Activated CD8-positive, alpha-beta T cell treated with anti-CD3 and anti-CD28 coated beads for 36 hours (primary cell): ENCODE measurements around the gene ANG. TPM values are rescaled to one million over a fixed set of nuclear protein-coding genes. Genes with fewer than 3 reads are reported as not detected.
"Not testable (repeated sequence)": the region's sequence is repeated elsewhere in the genome, so short reads cannot be mapped to it uniquely, and the experiment has no call there.

Experiments used
- ATAC-seq: fragments of 200-7000 bp; cut with Tn5 transposase; one replicate; pipeline ENCODE4 v1.10.0; 2021; ENCODE audit warnings: mild to moderate bottlenecking, moderate library complexity
- CTCF ChIA-PET: fragments of 350-600 bp; sonication (Branson Sonifier 250); formaldehyde crosslinking; loops from one replicate; lab custom pipeline; 2021; ENCODE audit warnings: antibody characterized with exemption; lab: Charles Lee
- POLR2A ChIA-PET: fragments of 350-600 bp; sonication (Branson Sonifier 250); formaldehyde crosslinking; loops from one replicate; lab custom pipeline; 2021; ENCODE audit warnings: antibody characterized with exemption; lab: Charles Lee
- DNase-seq: peaks from one replicate; pipeline ENCODE4 v3.0.0-alpha.2; 2020
- H3K27ac Mint-ChIP-seq: one replicate; pipeline ENCODE4 v1.8.0; 2021; ENCODE audit warnings: mild to moderate bottlenecking, mixed read lengths
- H3K27me3 Mint-ChIP-seq: one replicate; pipeline ENCODE4 v1.8.0; 2021; ENCODE audit warnings: mixed read lengths
- H3K36me3 Mint-ChIP-seq: one replicate; pipeline ENCODE4 v1.8.0; 2021; ENCODE audit warnings: low read depth, mixed read lengths
- H3K4me1 Mint-ChIP-seq: one replicate; pipeline ENCODE4 v1.8.0; 2021; ENCODE audit warnings: low read depth, mixed read lengths
- H3K4me3 Mint-ChIP-seq: one replicate; pipeline ENCODE4 v1.8.0; 2021; ENCODE audit warnings: mild to moderate bottlenecking, moderate library complexity, mixed read lengths
- H3K9me3 Mint-ChIP-seq: one replicate; pipeline ENCODE4 v1.8.0; 2021; ENCODE audit warnings: mixed read lengths
- intact Hi-C: fragments of 100-400 bp; cut with micrococcal nuclease; formaldehyde crosslinking; loops from one replicate; pipeline ENCODE4 v1.10.0; 2022
- total RNA-seq, 2 experiments: library from RNA; stranded (reverse); gene quantifications; one replicate each; pipeline ENCODE4 v1.2.3, GENCODE V29; 2021
- TF ChIP-seq, protein P1 (sequence below): fragments of 200-600 bp; IDR thresholded peaks from one replicate; pipeline ENCODE4 v1.8.0; 2022; ENCODE audit warnings: antibody characterized with exemption, mild to moderate bottlenecking

The ANG gene
- total RNA-seq, 2 experiments from 2014 or later = 0.87 to 0.92 TPM

GRCh38 chr14:20697273-20698017, 8.9 kb downstream of the ANG start:
- peaks cover under 1% of the 10 kb centered on the region for H3K4me1 Mint-ChIP-seq
- DNase-seq = peak; percentile 78
- no peaks in the 10 kb centered on the region for H3K9me3 Mint-ChIP-seq
- ChIA-PET POLR2A (interaction anchor here (0.5 kb wide), 1 partner anchor 18 kb away, joined by 3 read pairs; no protein-coding TSS in a partner anchor), CTCF (interaction anchor here (0.7 to 7.4 kb wide), 25 partner anchors 9 to 343 kb away, joined by 3 to 40 read pairs (median 4); no protein-coding TSS in a partner anchor)
- H3K36me3 Mint-ChIP-seq = no peaks in the 10 kb centered on the region
- intact Hi-C loops = loop anchor here (1.0 to 5.0 kb wide), 2 partner anchors 158 to 275 kb away; no protein-coding TSS in a partner anchor
- H3K4me3 Mint-ChIP-seq = no peak overlapping the region
- H3K27me3 Mint-ChIP-seq = peaks cover 4% of the 10 kb centered on the region
- TF ChIP-seq, protein P1, sequence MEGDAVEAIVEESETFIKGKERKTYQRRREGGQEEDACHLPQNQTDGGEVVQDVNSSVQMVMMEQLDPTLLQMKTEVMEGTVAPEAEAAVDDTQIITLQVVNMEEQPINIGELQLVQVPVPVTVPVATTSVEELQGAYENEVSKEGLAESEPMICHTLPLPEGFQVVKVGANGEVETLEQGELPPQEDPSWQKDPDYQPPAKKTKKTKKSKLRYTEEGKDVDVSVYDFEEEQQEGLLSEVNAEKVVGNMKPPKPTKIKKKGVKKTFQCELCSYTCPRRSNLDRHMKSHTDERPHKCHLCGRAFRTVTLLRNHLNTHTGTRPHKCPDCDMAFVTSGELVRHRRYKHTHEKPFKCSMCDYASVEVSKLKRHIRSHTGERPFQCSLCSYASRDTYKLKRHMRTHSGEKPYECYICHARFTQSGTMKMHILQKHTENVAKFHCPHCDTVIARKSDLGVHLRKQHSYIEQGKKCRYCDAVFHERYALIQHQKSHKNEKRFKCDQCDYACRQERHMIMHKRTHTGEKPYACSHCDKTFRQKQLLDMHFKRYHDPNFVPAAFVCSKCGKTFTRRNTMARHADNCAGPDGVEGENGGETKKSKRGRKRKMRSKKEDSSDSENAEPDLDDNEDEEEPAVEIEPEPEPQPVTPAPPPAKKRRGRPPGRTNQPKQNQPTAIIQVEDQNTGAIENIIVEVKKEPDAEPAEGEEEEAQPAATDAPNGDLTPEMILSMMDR = peak; percentile 75
- ATAC-seq = peak; percentile 93
- H3K27ac Mint-ChIP-seq = no peak overlapping the region

DNA sequence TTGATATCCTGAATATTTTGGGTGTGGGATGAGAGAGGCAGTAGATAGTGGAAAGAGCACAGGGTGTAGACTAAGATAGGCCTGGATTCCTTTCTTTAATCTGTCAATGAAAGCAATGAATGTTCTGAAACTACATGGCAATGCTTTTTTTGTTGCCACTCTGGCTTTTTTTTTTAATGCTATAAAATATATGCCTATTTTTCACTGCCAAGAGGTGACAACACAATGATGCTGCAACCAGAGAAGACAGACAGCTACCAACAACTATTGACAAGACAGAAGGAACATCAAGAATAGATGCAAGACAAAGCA, 9.4 kb downstream of the ANG start:
- CTCF ChIA-PET = interaction anchor here (0.7 to 7.4 kb wide), 12 partner anchors 10 to 342 kb away, joined by 3 to 40 read pairs (median 5); no protein-coding TSS in a partner anchor
- POLR2A ChIA-PET = no interaction called here
- intact Hi-C loops = loop anchor here (5.0 kb wide), 1 partner anchor 274 kb away; no protein-coding TSS in a partner anchor

DNA sequence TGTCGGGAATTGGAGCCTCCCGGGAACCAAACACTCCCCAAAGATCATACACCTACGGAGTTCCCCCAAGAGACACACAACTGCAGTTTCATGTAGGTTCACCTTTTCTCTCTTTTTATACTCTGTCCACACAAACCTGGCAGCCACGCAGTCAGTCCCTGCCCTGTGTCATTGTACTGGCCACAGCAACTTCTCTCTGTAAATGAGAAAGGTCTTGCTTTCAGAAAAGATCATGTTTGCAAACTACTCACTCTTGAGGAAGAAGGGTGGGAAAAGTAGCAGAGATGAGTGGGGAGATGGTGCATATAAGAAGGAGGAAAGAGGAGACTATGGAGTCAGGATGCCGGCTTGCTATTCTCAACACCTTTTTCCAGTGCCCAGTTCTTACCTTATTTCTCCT, 10.4 kb downstream of the ANG start:
- POLR2A ChIA-PET = no interaction called here
- Mint-ChIP-seq H3K9me3 (no peaks in the 10 kb centered on the region), H3K4me3 (no peak overlapping the region), H3K36me3 (no peaks in the 10 kb centered on the region), H3K27me3 (no peaks in the 10 kb centered on the region), H3K4me1 (no peaks in the 10 kb centered on the region), H3K27ac (no peak overlapping the region)
- no peak for DNase-seq
- no peak for ATAC-seq
- intact Hi-C loops = loop anchor here (5.0 kb wide), 1 partner anchor 273 kb away; no protein-coding TSS in a partner anchor
- TF ChIP-seq, protein P1 = no peak
- CTCF ChIA-PET = interaction anchor here (0.7 to 7.4 kb wide), 11 partner anchors 9 to 341 kb away, joined by 3 to 40 read pairs (median 6); no protein-coding TSS in a partner anchor

More for the DNA sequence above, 9.4 kb downstream of the ANG start:
- H3K4me1 Mint-ChIP-seq = no peaks in the 10 kb centered on the region
- TF ChIP-seq, protein P1 = no peak
- no peak overlapping the region for H3K4me3 Mint-ChIP-seq
- ATAC-seq = no peak
- H3K9me3 Mint-ChIP-seq = no peaks in the 10 kb centered on the region
- no peak for DNase-seq
- H3K36me3 Mint-ChIP-seq = no peaks in the 10 kb centered on the region
- peaks cover 4% of the 10 kb centered on the region for H3K27me3 Mint-ChIP-seq
- H3K27ac Mint-ChIP-seq = no peak overlapping the region

DNA sequence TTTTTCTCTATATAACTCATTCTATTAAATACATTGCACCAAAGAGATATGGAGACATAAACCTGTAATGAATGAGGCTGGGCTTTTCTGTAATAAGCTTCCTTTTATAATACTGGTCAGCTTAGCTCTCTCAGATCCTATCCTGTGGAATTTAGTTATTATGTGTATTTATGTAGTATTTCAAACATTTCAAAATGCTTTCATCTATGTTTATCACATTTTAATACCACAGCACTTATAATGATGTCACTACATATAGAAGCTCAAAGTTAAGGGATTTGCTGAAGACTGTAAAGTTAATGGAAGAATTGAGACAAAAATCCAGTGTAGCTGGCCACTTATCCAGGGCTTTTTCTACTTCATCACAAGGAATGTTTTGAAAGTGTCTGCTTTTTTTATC, 11.4 kb downstream of the ANG start:
- H3K4me1 Mint-ChIP-seq = no peaks in the 10 kb centered on the region
- intact Hi-C loops = loop anchor here (5.0 kb wide), 1 partner anchor 272 kb away; no protein-coding TSS in a partner anchor
- H3K27ac Mint-ChIP-seq = no peak overlapping the region
- no peak for ATAC-seq
- CTCF ChIA-PET = interaction anchor here (1.4 to 2.1 kb wide), 6 partner anchors 7 to 271 kb away, joined by 4 to 20 read pairs (median 6); no protein-coding TSS in a partner anchor
- H3K27me3 Mint-ChIP-seq = no peaks in the 10 kb centered on the region
- H3K4me3 Mint-ChIP-seq = no peak overlapping the region
- no peaks in the 10 kb centered on the region for H3K9me3 Mint-ChIP-seq
- POLR2A ChIA-PET = interaction anchor here (1.0 to 1.1 kb wide), 2 partner anchors 36 to 45 kb away, joined by 3 read pairs; no protein-coding TSS in a partner anchor
- H3K36me3 Mint-ChIP-seq = no peaks in the 10 kb centered on the region
- DNase-seq = no peak
- TF ChIP-seq, protein P1 = no peak

GRCh38 chr14:20700965-20701364, 12.4 kb downstream of the ANG start:
- CTCF ChIA-PET = interaction anchor here (1.4 to 2.1 kb wide), 5 partner anchors 8 to 270 kb away, joined by 4 to 20 read pairs (median 7); no protein-coding TSS in a partner anchor
- H3K9me3 Mint-ChIP-seq, H3K27me3 Mint-ChIP-seq, DNase-seq, H3K27ac Mint-ChIP-seq, ATAC-seq, H3K4me3 Mint-ChIP-seq, H3K4me1 Mint-ChIP-seq, intact Hi-C loops, POLR2A ChIA-PET, H3K36me3 Mint-ChIP-seq: not testable (repeated sequence)
